ENCODE measurements around the gene TECPR1.

The TECPR1 gene

DNA sequence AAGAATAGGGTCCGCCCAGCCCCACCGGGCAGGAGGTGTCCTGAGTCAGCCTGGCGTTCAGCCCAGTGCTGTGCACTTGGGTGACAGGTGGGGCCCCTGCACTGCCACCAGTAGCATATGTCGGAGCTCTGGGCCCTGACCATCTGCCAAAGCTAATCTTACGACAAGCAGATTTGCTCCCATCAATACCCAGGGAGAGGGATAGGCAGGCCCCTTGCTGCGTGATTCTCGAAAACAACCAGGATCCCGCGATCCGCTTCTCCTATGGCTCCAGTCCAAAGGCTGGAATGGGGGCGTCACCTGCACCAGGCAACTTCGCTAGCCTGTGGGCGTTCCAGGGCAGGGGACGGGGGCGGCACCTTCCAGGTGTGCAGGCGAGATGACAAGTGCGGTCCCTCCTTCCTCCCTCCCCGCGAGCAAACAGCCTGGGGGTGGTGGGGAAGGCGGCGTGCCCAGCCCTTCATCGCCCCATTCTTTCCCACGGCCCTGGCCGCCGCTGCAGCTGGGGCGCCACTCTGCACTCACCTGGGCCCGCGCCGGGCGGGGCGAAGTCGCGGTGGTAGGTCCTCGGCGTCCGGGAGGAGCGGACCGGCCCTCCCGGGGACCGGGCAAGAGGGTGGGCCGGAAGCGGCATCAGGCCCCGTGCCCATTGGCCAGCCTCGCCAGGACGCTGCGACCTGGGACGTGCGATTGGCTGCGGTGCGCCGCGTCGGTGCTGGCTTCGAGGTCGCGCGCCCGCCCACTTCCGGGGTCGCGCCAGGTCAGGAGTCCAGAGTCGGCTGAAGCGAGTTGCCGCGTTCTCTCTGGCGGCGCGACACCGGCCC is at the start of gene TECPR1:
TSS of gene TECPR1 (minus strand) at position 632 of the 824 bp plus-strand sequence. CDS start 6,086 bp downstream, outside the sequence.
- in situ Hi-C loops (cut with MboI; ENCODE audit: low pct_unique_long_range_greater_than_20kb, low sequenced_read_pairs) = no loop called here
- peak; percentile 86 for DNase-seq

GRCh38 chr7:98300595-98301372 is 48.8 kb upstream of the TECPR1 start:
- in situ Hi-C loops (cut with MboI; ENCODE audit: low pct_unique_long_range_greater_than_20kb, low sequenced_read_pairs) = no loop called here
- no peak for DNase-seq

DNA sequence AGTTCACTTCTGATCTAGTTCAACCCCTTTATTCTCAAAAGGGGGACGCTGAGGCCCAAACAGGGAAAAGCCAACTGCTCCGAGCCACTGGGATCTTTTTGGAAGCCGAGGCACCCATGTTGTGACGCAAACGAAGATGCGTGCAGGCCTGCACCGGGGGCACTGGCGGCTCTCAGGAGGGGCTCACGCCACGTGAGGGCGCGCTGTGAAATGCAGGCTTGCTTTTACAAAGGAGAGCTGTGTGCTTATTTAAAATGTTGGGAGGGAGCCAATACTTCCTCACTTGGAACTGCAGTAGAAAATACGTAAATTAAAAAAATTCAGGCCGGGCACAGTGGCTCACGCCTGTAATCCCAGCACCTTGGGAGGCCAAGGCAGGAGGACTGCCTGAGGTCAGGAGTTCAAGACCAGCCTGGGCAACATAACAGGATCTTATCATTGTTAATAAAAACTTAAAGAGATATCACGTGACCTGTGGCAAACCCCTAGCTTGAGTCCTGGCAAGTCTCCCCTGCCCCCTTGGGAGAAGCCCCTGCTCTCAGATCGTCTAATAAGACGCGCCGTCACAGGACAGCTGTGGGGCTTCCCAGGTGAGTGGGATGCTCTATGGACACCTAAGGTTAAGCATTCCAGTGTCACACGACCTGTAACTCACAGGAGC is 45.7 kb upstream of the TECPR1 start:
- DNase-seq = no peak
- in situ Hi-C loops (cut with MboI; ENCODE audit: low pct_unique_long_range_greater_than_20kb, low sequenced_read_pairs) = no loop called here

DNA sequence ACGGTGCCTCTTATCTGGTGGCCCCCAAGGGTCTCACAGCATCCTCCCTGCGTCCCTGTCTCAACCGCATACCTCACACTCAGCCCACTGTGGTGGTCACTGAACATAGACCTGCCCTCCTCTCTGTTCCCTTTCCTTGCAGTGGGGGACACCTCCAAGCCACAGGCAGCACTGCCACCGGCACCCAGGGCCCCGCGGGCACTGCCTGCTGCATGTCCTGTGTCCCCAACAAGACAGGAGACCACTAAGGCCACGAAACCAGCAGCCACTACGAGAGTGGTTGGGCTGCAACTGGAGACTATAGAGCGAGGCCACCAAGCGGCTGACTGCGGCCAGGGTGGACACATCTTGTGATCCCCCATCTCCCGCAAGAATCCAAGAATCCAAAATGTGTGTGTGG is 44.8 kb upstream of the TECPR1 start:
- in situ Hi-C loops (cut with MboI; ENCODE audit: low pct_unique_long_range_greater_than_20kb, low sequenced_read_pairs) = no loop called here
- DNase-seq = no peak

- in situ Hi-C loops (cut with MboI; ENCODE audit: low pct_unique_long_range_greater_than_20kb, low sequenced_read_pairs) = no loop called here
- no peak for DNase-seq
Observed at GRCh38 chr7:98295467-98296192, 43.6 kb upstream of the TECPR1 start.

- DNase-seq = peak; percentile 69
- in situ Hi-C loops (cut with MboI; ENCODE audit: low pct_unique_long_range_greater_than_20kb, low sequenced_read_pairs) = no loop called here
Observed at GRCh38 chr7:98294798-98295382, 42.9 kb upstream of the TECPR1 start.

- DNase-seq = no peak
- in situ Hi-C loops (cut with MboI; ENCODE audit: low pct_unique_long_range_greater_than_20kb, low sequenced_read_pairs) = no loop called here
Observed at GRCh38 chr7:98294326-98294725, 42.3 kb upstream of the TECPR1 start.

- no peak for DNase-seq
- in situ Hi-C loops (cut with MboI; ENCODE audit: low pct_unique_long_range_greater_than_20kb, low sequenced_read_pairs) = no loop called here
Observed at GRCh38 chr7:98293746-98294145, 41.7 kb upstream of the TECPR1 start.

- in situ Hi-C loops (cut with MboI; ENCODE audit: low pct_unique_long_range_greater_than_20kb, low sequenced_read_pairs) = no loop called here
- no peak for DNase-seq
Observed at GRCh38 chr7:98293265-98293664, 41.2 kb upstream of the TECPR1 start.

DNA sequence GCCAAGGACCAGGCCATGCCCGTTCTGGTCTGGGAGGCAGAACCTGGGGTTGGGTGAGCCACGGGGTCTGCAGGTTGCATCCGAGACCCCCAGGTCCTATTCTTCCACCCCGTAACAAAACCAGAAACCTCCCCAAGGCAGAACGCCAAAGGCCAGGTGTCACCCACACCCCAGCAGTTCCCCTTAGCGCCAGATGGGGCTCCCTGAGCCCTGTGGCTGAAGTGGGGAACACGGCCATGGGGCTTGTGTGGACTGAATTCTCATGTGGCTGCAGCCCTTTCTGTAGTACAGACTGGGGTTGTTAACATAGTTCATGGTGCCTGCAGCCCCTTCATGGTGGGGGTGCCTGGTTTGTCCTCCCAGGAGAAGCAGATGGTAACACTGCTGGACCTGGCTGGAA is 39.7 kb upstream of the TECPR1 start:
- no peak for DNase-seq
- in situ Hi-C loops (cut with MboI; ENCODE audit: low pct_unique_long_range_greater_than_20kb, low sequenced_read_pairs) = no loop called here

DNA sequence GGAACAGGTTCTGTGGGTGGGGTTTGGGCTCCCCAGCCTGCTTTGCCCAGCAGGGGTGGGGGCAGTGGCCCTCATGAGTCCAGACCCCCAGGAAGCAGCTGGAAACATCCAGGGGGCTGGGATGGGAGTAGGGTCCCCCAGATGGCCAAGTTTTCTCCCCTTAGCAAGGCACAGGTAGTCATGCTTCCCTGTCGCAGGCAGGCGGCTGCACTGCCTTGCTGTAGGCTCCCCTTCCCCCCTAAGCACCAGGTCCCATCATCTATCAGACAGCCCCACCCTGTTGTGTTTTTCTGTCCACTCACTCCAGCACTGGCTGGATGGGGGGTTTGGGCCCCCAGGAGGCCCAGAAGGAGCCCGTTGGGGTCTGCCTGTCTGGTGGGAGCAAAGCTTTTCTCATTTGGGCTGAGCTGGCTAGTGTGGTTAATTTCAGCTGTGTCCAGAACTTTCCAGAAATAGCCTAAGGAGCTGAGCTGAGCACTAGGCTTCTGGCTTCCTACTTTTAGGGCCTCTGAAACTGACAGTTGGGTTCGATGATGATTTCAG is 37.4 kb upstream of the TECPR1 start:
- in situ Hi-C loops (cut with MboI; ENCODE audit: low pct_unique_long_range_greater_than_20kb, low sequenced_read_pairs) = no loop called here
- no peak for DNase-seq

GRCh38 chr7:98288064-98288823 is 36.2 kb upstream of the TECPR1 start:
- in situ Hi-C loops (cut with MboI; ENCODE audit: low pct_unique_long_range_greater_than_20kb, low sequenced_read_pairs) = no loop called here
- DNase-seq = peak; percentile 38

GRCh38 chr7:98287486-98287959 is 35.5 kb upstream of the TECPR1 start:
- DNase-seq = no peak
- in situ Hi-C loops (cut with MboI; ENCODE audit: low pct_unique_long_range_greater_than_20kb, low sequenced_read_pairs) = no loop called here

GRCh38 chr7:98286701-98287485 is 34.9 kb upstream of the TECPR1 start:
- no peak for DNase-seq

GRCh38 chr7:98286093-98286539 is 34.1 kb upstream of the TECPR1 start:
- in situ Hi-C loops (cut with MboI; ENCODE audit: low pct_unique_long_range_greater_than_20kb, low sequenced_read_pairs) = no loop called here
- peak; percentile 32 for DNase-seq

More at GRCh38 chr7:98286701-98287485, 34.9 kb upstream of the TECPR1 start:
- in situ Hi-C loops (cut with MboI; ENCODE audit: low pct_unique_long_range_greater_than_20kb, low sequenced_read_pairs) = no loop called here

DNA sequence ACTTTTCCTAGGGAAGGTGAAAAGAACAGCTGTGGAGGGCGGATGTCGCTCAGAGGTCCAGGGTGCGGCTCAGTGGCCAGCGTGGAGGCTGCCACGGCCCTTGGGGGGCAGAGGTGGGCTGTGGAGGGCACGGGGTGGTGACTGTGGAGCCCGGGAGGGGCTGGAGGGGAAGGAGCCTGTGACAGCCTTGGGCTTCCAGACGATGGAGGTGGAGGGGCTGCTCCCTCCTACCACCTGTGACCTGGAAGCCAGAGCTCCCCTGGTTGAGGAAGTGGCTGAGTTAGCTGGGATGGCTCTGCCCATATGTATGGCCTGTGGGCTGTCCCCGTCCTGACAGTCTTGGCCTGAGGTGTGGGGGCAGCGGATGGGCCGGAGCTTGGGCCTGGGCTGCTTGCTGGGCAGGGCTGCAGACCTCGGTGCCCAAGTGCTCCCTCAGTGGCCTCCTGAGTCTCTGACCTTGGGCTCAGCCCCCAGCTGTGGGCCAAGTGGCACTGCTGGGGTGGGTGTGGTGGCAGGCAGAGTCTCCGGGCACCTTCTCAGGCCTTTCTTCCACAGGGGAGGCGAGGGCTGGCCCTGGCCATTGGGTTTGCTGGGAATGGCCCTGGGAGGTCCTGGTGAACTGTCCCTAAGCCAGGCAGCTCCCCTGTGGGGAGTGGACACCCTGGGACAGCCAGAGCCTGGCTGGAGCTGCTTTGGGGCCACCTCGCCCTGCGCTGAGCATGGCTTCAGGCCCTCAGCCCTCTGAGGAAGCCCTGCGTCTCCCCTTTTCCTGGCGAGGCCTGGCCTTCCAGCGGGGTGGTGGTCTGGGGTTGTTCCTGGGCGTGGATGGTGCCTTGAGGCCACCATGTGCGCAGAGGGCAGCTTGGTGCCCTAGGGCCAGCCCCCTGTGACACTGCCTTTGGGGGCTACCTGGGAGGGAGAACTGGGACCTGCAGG is 33.4 kb upstream of the TECPR1 start:
- in situ Hi-C loops (cut with MboI; ENCODE audit: low pct_unique_long_range_greater_than_20kb, low sequenced_read_pairs) = no loop called here
- DNase-seq = no peak

Measured in KBM-7 (cell line).